M059J (cell line): Measurements from ENCODE around the gene TXNRD1. TPM values are rescaled to one million over a fixed set of nuclear protein-coding genes. Genes with fewer than 3 reads are reported as not detected.
A peak's percentile ranks its signal among the peaks of the same experiment; 100 is the strongest.
"Not testable (repeated sequence)": the region's sequence is repeated elsewhere in the genome, so short reads cannot be mapped to it uniquely, and the experiment has no call there.

Experiments
- DNase-seq: peaks from one replicate; pipeline ENCODE4 v3.0.0-alpha.2; 2012; ENCODE audit warnings: low read depth
- total RNA-seq: library from RNA; depleted of rRNA; stranded (reverse); fragments of >200 nt; shearing (Covaris generic); gene quantifications from 2 replicates; pipeline ENCODE4 v1.2.3, GENCODE V29; 2014; rRNA removed

Gene TXNRD1
- total RNA-seq, 1 experiment from 2014 or later = 461 TPM

- DNase-seq = peak; percentile 66
Observed at GRCh38 chr12:104372061-104372720, 156.6 kb downstream of the TXNRD1 start.

- DNase-seq = no peak
Observed at GRCh38 chr12:104372721-104373335, 157.2 kb downstream of the TXNRD1 start.

GRCh38 chr12:104374071-104374470, 158.5 kb downstream of the TXNRD1 start:
- DNase-seq = no peak

GRCh38 chr12:104374806-104375205, 159.2 kb downstream of the TXNRD1 start:
- DNase-seq = no peak

GRCh38 chr12:104375775-104376174, 160.2 kb downstream of the TXNRD1 start:
- DNase-seq = no peak

- peak; percentile 69 for DNase-seq
Observed at GRCh38 chr12:104376650-104377513, 161.3 kb downstream of the TXNRD1 start.

- DNase-seq = peak; percentile 26
Observed at GRCh38 chr12:104377514-104377812, 161.9 kb downstream of the TXNRD1 start.

- no peak for DNase-seq
Observed at GRCh38 chr12:104378427-104378826, 162.8 kb downstream of the TXNRD1 start.

GRCh38 chr12:104381341-104381730, 165.8 kb downstream of the TXNRD1 start:
- no peak for DNase-seq

- DNase-seq = peak; percentile 71
Observed at GRCh38 chr12:104381731-104382480, 166.3 kb downstream of the TXNRD1 start.

GRCh38 chr12:104384141-104384880, 168.7 kb downstream of the TXNRD1 start:
- no peak for DNase-seq

GRCh38 chr12:104385510-104385909, 169.9 kb downstream of the TXNRD1 start:
- no peak for DNase-seq

GRCh38 chr12:104386461-104386860, 170.9 kb downstream of the TXNRD1 start:
- no peak for DNase-seq

- no peak for DNase-seq
Observed at GRCh38 chr12:104387190-104387589, 171.6 kb downstream of the TXNRD1 start.

GRCh38 chr12:104394086-104394485, 178.5 kb downstream of the TXNRD1 start:
- not testable (repeated sequence) for DNase-seq

Other genes starting within 250 kb of the TXNRD1 start
- 20.7 and 32.9 TPM in 2 replicates for gene TDG, start 249.9 kb upstream of the TXNRD1 start, total RNA-seq
- 6.0 and 10.7 TPM in 2 replicates for gene GLT8D2, start 165.6 kb upstream of the TXNRD1 start, total RNA-seq
- 10.8 and 14.6 TPM in 2 replicates for gene HCFC2, start 151.2 kb upstream of the TXNRD1 start, total RNA-seq
- gene NFYB, start 77.6 kb upstream of the TXNRD1 start, total RNA-seq = 29.7 and 34.8 TPM in 2 replicates
- 0.10 and 1.0 TPM in 2 replicates for gene EID3, start 88.0 kb downstream of the TXNRD1 start, total RNA-seq
- gene CHST11, start 241.2 kb downstream of the TXNRD1 start, total RNA-seq = 11.1 and 19.6 TPM in 2 replicates